SK-N-MC (cell line): Measurements from ENCODE around the gene BCORL1.

Experiments used
- EZH2 ChIP-seq: fragments of 200-600 bp; sonication (generic); IDR thresholded peaks from one replicate; pipeline ENCODE4 v1.6.1; 2017; ENCODE audit warnings: antibody characterized with exemption
- POLR2AphosphoS5 ChIP-seq: IDR thresholded peaks from 2 replicates; pipeline ENCODE4 v1.6.1; 2012; ENCODE audit warnings: mild to moderate bottlenecking, low read depth, low read length, borderline replicate concordance

DNA sequence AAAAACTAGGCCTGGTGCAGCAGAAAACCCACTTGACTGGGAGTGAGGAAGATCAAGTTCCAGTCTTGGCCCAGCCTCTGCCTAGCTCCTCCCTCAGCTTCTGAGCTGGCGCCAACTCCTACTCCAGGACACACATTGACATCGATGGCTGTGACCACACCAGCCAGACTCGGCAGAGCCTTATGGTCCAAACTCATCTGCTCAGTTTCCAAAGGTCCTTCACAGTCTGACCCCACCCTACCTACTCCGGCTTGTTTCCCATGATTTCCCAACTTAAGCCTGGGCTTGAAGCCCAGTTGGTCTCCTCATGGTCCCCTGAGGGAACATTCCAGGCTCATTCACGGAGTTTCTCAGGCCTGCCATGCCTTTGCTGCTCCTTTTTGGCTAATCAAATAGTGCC is 117.7 kb downstream of the BCORL1 start:
- TF ChIP-seq POLR2AphosphoS5 (no peak), EZH2 (no peak)
